MM.1S (cell line): ENCODE results near the gene OTOP2.

Experiments used
- DNase-seq: peaks from one replicate; pipeline ENCODE4 v3.0.0-alpha.2; 2015
- H2AFZ ChIP-seq: fragments of 300-600 bp; sonication (generic); 2 replicates; pipeline ENCODE4 v1.6.0; 2016; ENCODE audit warnings: antibody characterized with exemption, low read length
- H3F3A ChIP-seq: fragments of 300-600 bp; sonication (generic); 2 replicates; pipeline ENCODE4 v1.6.1; 2016; ENCODE audit warnings: mild to moderate bottlenecking, antibody characterized with exemption, low read length, moderate library complexity, mixed read lengths; ENCODE audit not compliant: insufficient read depth
- H3K27ac ChIP-seq: fragments of 300-600 bp; sonication (generic); 2 replicates; pipeline ENCODE4 v1.5.1; 2016; ENCODE audit warnings: mild to moderate bottlenecking, low read length
- H3K27me3 ChIP-seq: fragments of 300-600 bp; sonication (generic); replicated peaks from 2 replicates; pipeline ENCODE4 v1.6.0; 2016; ENCODE audit warnings: low read length; ENCODE audit not compliant: insufficient read depth
- H3K36me3 ChIP-seq: fragments of 300-600 bp; sonication (generic); replicated peaks from 2 replicates; pipeline ENCODE4 v1.6.1; 2016; ENCODE audit warnings: mild to moderate bottlenecking, low read length, mixed read lengths; ENCODE audit not compliant: insufficient read depth
- H3K4me1 ChIP-seq: fragments of 300-600 bp; sonication (generic); 2 replicates; pipeline ENCODE4 v1.6.1; 2016; ENCODE audit warnings: low read length, mixed read lengths
- H3K4me2 ChIP-seq: fragments of 300-600 bp; sonication (generic); 2 replicates; pipeline ENCODE4 v1.6.0; 2016; ENCODE audit warnings: low read depth, low read length
- H3K4me3 ChIP-seq: fragments of 300-600 bp; sonication (generic); 2 replicates; pipeline ENCODE4 v1.5.1; 2016; ENCODE audit warnings: low read length, mixed read lengths
- H3K79me2 ChIP-seq: fragments of 300-600 bp; sonication (generic); 2 replicates; pipeline ENCODE4 v1.6.1; 2016; ENCODE audit warnings: mixed run types, low read length, mixed read lengths
- H3K9ac ChIP-seq: fragments of 300-600 bp; sonication (generic); 2 replicates; pipeline ENCODE4 v1.6.1; 2016; ENCODE audit warnings: low read length, mixed read lengths
- H3K9me2 ChIP-seq: fragments of 300-600 bp; sonication (generic); replicated peaks from 2 replicates; pipeline ENCODE4 v1.6.1; 2016; ENCODE audit warnings: mild to moderate bottlenecking, low read length, mixed read lengths; ENCODE audit not compliant: insufficient read depth
- H3K9me3 ChIP-seq: fragments of 300-600 bp; sonication (generic); replicated peaks from 2 replicates; pipeline ENCODE4 v1.6.1; 2016; ENCODE audit warnings: mild to moderate bottlenecking, low read length, mixed read lengths; ENCODE audit not compliant: insufficient read depth
- H4K20me1 ChIP-seq: fragments of 300-600 bp; sonication (generic); 2 replicates; pipeline ENCODE4 v1.6.1; 2016; ENCODE audit warnings: mild to moderate bottlenecking, low read length, moderate library complexity, mixed read lengths; ENCODE audit not compliant: insufficient read depth
- CTCF ChIP-seq: fragments of 300-600 bp; sonication (generic); IDR thresholded peaks from 2 replicates; pipeline ENCODE4 v1.5.1; 2016; ENCODE audit warnings: antibody characterized with exemption, low read length, mixed read lengths
- EZH2 ChIP-seq: fragments of 300-600 bp; sonication (generic); optimal IDR thresholded peaks from 2 replicates; pipeline ENCODE3; 2017; ENCODE audit warnings: low read depth, mild to moderate bottlenecking, antibody characterized with exemption, low read length, mixed read lengths
- EZH2phosphoT487 ChIP-seq: fragments of 300-600 bp; sonication (generic); IDR thresholded peaks from 2 replicates; pipeline ENCODE4 v1.6.1; 2018; ENCODE audit warnings: antibody characterized with exemption, low read length

The OTOP2 gene

GRCh38 chr17:74962622-74963394 is 38.7 kb downstream of the OTOP2 start:
- Histone ChIP-seq H3K79me2 (no peaks in the 10 kb centered on the region), H3K9me3 (no peaks in the 10 kb centered on the region), H4K20me1 (no peaks in the 10 kb centered on the region), H3K4me3 (no peak overlapping the region), H3K9ac (no peak overlapping the region), H2AFZ (no peak overlapping the region), H3K36me3 (no peaks in the 10 kb centered on the region), H3K27me3 (peaks cover 14% of the 10 kb centered on the region), H3K4me1 (peaks cover 4% of the 10 kb centered on the region), H3K9me2 (no peaks in the 10 kb centered on the region), H3K4me2 (no peak overlapping the region), H3K27ac (no peak overlapping the region), H3F3A (no peaks in the 10 kb centered on the region)
- TF ChIP-seq EZH2 (no peak), CTCF (no peak), EZH2phosphoT487 (no peak)
- DNase-seq: no peak

GRCh38 chr17:74963656-74964055 is 39.6 kb downstream of the OTOP2 start:
- no peak overlapping the region for H3K4me2 ChIP-seq
- H3K27me3 ChIP-seq: peaks cover 13% of the 10 kb centered on the region
- H3K9ac ChIP-seq: no peak overlapping the region
- H4K20me1 ChIP-seq: no peaks in the 10 kb centered on the region
- H3F3A ChIP-seq: no peaks in the 10 kb centered on the region
- no peaks in the 10 kb centered on the region for H3K9me2 ChIP-seq
- no peak overlapping the region for H3K27ac ChIP-seq
- no peaks in the 10 kb centered on the region for H3K9me3 ChIP-seq
- H3K4me3 ChIP-seq: no peak overlapping the region
- H3K4me1 ChIP-seq: peaks cover 4% of the 10 kb centered on the region
- no peaks in the 10 kb centered on the region for H3K36me3 ChIP-seq
- no peaks in the 10 kb centered on the region for H3K79me2 ChIP-seq
- DNase-seq: no peak
- no peak for TF ChIP-seq CTCF
- no peak for TF ChIP-seq EZH2phosphoT487
- no peak for TF ChIP-seq EZH2
- no peak overlapping the region for H2AFZ ChIP-seq

GRCh38 chr17:74964246-74964761 is 40.2 kb downstream of the OTOP2 start:
- TF ChIP-seq CTCF (no peak), EZH2phosphoT487 (no peak), EZH2 (no peak)
- no peak overlapping the region for H3K9ac ChIP-seq
- no peaks in the 10 kb centered on the region for H3K79me2 ChIP-seq
- no peaks in the 10 kb centered on the region for H3F3A ChIP-seq
- peaks cover 4% of the 10 kb centered on the region for H3K4me1 ChIP-seq
- no peaks in the 10 kb centered on the region for H3K9me3 ChIP-seq
- H4K20me1 ChIP-seq: no peaks in the 10 kb centered on the region
- no peak for DNase-seq
- H3K4me2 ChIP-seq: no peak overlapping the region
- no peak overlapping the region for H2AFZ ChIP-seq
- no peaks in the 10 kb centered on the region for H3K36me3 ChIP-seq
- H3K4me3 ChIP-seq: no peak overlapping the region
- H3K27ac ChIP-seq: no peak overlapping the region
- H3K9me2 ChIP-seq: no peaks in the 10 kb centered on the region
- peaks cover 8% of the 10 kb centered on the region for H3K27me3 ChIP-seq
